Vagina (tissue), 2 donors: ENCODE results near the gene STARD10. TPM values are rescaled to one million over a fixed set of nuclear protein-coding genes. Genes with fewer than 3 reads are reported as not detected.

Experiments
- DNase-seq, 2 donors: peaks; one replicate each; pipeline ENCODE4 v3.0.0-alpha.2; 2017; ENCODE audit errors: extremely low spot score in 2 of 2
- H3K27ac ChIP-seq: fragments of 200-600 bp; sonication (generic); one replicate; pipeline ENCODE4 v1.5.1; 2019
- H3K27me3 ChIP-seq: fragments of 200-600 bp; sonication (generic); one replicate; pipeline ENCODE4 v1.5.1; 2019
- H3K36me3 ChIP-seq, 2 donors: fragments of 200-600 bp; sonication (generic); one replicate each; pipeline ENCODE4 v1.5.1; 2017 to 2019
- H3K4me1 ChIP-seq: fragments of 200-600 bp; sonication (generic); one replicate; pipeline ENCODE4 v1.5.1; 2019
- H3K4me3 ChIP-seq, 2 donors: fragments of 200-600 bp; sonication (generic); 1 replicate in 1 of 2; 2 replicates in 1 of 2; pipeline ENCODE4 v1.5.1; 2016 to 2019
- H3K9me3 ChIP-seq: fragments of 200-600 bp; sonication (generic); one replicate; pipeline ENCODE4 v1.5.1; 2019
- CTCF ChIP-seq, 3 experiments: fragments of 450-650 bp in 2 of 3; fragments of 200-600 bp in 1 of 3; sonication (generic) in 1 of 3; IDR thresholded peaks; one replicate each; pipeline ENCODE4 v1.5.1; 2017 to 2019; ENCODE audit warnings: antibody characterized with exemption in 3 of 3, mild to moderate bottlenecking in 2 of 3, moderate library complexity in 2 of 3
- POLR2A ChIP-seq, 2 donors: fragments of 450-650 bp; IDR thresholded peaks; one replicate each; pipeline ENCODE4 v1.6.1; 2017; ENCODE audit warnings: antibody characterized with exemption in 2 of 2, mild to moderate bottlenecking in 2 of 2, moderate library complexity in 2 of 2
- POLR2AphosphoS5 ChIP-seq, 2 donors: sonication (generic); formaldehyde crosslinking; IDR thresholded peaks; one replicate each; pipeline ENCODE4 v1.9.0; 2017; ENCODE audit warnings: antibody characterized with exemption in 2 of 2, mild to moderate bottlenecking in 2 of 2, low read depth in 1 of 2; ENCODE audit not compliant: insufficient read depth in 1 of 2
- intact Hi-C: fragments of 100-400 bp; cut with DNase I; formaldehyde crosslinking; loops from one replicate; pipeline ENCODE4 v1.15.1; 2023
- total RNA-seq: library from RNA; depleted of rRNA; stranded (reverse); fragments of >200 nt; gene quantifications from one replicate; pipeline ENCODE4 v1.2.3, GENCODE V29; 2016

Gene STARD10
- total RNA-seq, 1 donor from 2014 or later: 75.9 TPM

- H3K9me3 ChIP-seq: no peaks in the 10 kb centered on the region
- H3K27ac ChIP-seq: no peak overlapping the region
- H3K4me3 ChIP-seq: no peak overlapping the region
- H3K36me3 ChIP-seq: no peaks in the 10 kb centered on the region
- intact Hi-C loops: no loop called here
- no peak for DNase-seq
- H3K4me1 ChIP-seq: peaks cover 24% of the 10 kb centered on the region
- TF ChIP-seq POLR2AphosphoS5 (IDR thresholded peaks at IDR 0.05; ENCODE audit: insufficient read depth in 1 of 2, low read depth in 1 of 2) (no peak), CTCF (IDR thresholded peaks at IDR 0.05) (no peak), POLR2A (IDR thresholded peaks at IDR 0.05) (no peak)
- no peaks in the 10 kb centered on the region for H3K27me3 ChIP-seq
These were observed 67.3 kb downstream of the STARD10 start for GRCh38 chr11:72726266-72727220.

DNA sequence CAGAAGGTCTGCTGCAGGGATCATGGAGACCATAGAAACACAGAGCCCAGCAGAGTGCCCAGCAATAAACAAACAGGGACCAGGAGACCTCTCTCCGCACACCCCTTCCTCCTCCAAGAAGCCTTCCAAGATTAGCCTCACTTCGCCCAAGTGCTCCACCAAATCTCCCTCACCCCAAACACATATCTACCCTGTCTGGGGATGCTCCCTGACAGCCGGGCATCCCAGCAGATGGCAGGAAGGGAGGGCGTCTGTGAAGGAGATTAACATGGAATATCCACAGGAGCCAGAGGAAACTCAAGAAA lies 68.2 kb downstream of the STARD10 start:
- Histone ChIP-seq H3K27ac (peak overlapping the region; percentile 58), H3K4me1 (peaks cover 33% of the 10 kb centered on the region), H3K4me3 (no peak overlapping the region), H3K27me3 (no peaks in the 10 kb centered on the region), H3K36me3 (no peaks in the 10 kb centered on the region), H3K9me3 (no peaks in the 10 kb centered on the region)
- no peak for TF ChIP-seq CTCF (IDR thresholded peaks at IDR 0.05)
- TF ChIP-seq POLR2AphosphoS5 (IDR thresholded peaks at IDR 0.05; ENCODE audit: insufficient read depth in 1 of 2, low read depth in 1 of 2): no peak
- TF ChIP-seq POLR2A (IDR thresholded peaks at IDR 0.05): no peak
- DNase-seq: no peak
- intact Hi-C loops: no loop called here

DNA sequence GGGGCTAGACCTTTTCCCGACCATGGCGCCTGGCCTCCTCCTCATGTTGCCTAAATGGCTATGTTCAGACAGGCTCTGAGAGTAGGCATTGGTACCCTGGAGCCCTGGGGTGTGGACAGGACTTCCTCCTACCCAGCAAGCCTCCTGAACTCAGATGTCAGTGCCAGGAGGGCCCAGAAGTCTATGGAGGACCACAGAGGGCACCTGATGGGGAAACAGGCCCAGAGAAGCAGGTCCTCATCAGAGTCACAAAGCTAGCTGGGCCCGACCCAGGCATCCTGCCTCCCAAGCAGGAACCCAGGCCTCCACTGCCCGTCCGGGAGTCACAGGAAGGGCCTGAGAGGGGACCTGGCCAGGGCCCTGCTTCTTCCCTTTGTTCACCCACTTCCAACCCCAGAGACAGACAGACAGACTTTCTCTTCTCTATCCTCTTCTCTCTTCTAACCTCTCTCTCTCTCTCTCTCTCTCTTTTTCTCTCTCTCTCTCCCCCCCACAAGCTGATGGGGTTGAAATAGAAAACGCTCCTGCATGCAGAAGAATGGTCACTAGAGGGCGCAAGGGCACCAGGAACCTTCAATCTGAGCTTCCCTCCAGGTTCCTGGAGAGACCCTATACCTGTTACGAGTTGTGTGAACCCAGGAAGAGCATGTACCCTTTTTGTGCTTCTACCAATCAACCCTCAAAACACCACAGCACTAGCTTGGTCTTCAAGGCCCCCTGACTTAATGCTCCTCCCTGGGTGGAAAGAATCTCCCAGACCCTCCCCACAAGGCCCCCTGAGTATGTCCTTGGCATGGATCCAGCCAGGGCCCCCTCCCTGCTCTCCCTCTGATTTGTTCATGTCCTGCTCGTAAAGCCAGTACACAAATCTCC lies 68.8 kb downstream of the STARD10 start:
- H3K27me3 ChIP-seq: no peaks in the 10 kb centered on the region
- TF ChIP-seq POLR2A (IDR thresholded peaks at IDR 0.05) (no peak), CTCF (IDR thresholded peaks at IDR 0.05) (peak; percentile 71 to 88 (median 88))
- H3K9me3 ChIP-seq: no peaks in the 10 kb centered on the region
- H3K4me3 ChIP-seq: no peak overlapping the region
- H3K4me1 ChIP-seq: peaks cover 39% of the 10 kb centered on the region
- H3K36me3 ChIP-seq: no peaks in the 10 kb centered on the region
- H3K27ac ChIP-seq: peak overlapping the region; percentile 58
- DNase-seq: no peak
- intact Hi-C loops: loop anchor here (5.0 kb wide), 2 partner anchors 67 to 452 kb away; partner anchors contain the start of gene STARD10

- intact Hi-C loops: loop anchor here (5.0 kb wide), 2 partner anchors 68 to 453 kb away; partner anchors contain the start of gene STARD10
- DNase-seq: no peak
- no peaks in the 10 kb centered on the region for H3K9me3 ChIP-seq
- H3K36me3 ChIP-seq: no peaks in the 10 kb centered on the region
- TF ChIP-seq CTCF (IDR thresholded peaks at IDR 0.05): no peak
- TF ChIP-seq POLR2AphosphoS5 (IDR thresholded peaks at IDR 0.05; ENCODE audit: insufficient read depth in 1 of 2, low read depth in 1 of 2): no peak
- TF ChIP-seq POLR2A (IDR thresholded peaks at IDR 0.05): no peak
- no peak overlapping the region for H3K27ac ChIP-seq
- no peaks in the 10 kb centered on the region for H3K27me3 ChIP-seq
- no peak overlapping the region for H3K4me3 ChIP-seq
- H3K4me1 ChIP-seq: peaks cover 49% of the 10 kb centered on the region
These were observed 69.8 kb downstream of the STARD10 start for GRCh38 chr11:72724021-72724551.
